Medulla oblongata (tissue), 1 donor: ENCODE results near the gene ARCN1.

Source experiments
- DNase-seq: peaks from one replicate; pipeline ENCODE4 v3.0.0-alpha.2; 2015; ENCODE audit errors: extremely low spot score

Gene ARCN1

DNA sequence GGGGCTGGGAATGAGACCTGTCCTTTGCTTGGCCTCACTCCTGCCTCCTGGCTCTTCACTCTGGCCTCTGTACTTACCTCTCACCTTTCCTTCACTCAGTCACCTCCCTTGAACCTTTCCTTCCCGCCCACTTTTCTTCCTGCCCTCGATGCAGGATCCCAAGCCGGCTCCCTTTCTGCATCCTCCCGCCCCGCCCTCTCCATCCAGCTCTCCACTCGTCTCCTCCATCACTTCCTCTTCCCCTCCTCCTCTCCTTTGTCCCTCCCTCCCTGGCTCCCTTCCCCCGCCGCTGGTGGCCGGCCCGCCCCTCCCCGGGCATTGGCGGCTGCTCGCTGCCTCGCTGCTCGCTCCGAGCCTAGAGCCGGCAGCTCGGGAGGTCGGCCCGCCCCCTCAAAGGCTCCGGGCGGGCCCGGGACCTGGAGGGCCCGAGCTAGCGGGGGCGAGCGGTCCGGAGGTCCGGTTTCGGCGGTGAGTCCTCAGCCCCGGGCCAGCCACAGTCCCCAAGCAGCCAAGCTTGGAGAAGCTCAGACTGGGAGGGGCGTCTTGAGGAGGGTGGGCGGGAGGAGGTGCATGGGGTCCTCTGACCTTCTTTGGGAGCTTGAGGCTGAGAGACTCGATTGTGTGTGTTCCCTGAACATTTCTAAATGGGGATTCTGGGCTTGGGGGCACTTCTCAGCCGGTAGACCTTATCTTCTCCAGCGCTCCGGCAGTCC, 49.0 kb downstream of the ARCN1 start:
- DNase-seq: peak; percentile 94

DNA sequence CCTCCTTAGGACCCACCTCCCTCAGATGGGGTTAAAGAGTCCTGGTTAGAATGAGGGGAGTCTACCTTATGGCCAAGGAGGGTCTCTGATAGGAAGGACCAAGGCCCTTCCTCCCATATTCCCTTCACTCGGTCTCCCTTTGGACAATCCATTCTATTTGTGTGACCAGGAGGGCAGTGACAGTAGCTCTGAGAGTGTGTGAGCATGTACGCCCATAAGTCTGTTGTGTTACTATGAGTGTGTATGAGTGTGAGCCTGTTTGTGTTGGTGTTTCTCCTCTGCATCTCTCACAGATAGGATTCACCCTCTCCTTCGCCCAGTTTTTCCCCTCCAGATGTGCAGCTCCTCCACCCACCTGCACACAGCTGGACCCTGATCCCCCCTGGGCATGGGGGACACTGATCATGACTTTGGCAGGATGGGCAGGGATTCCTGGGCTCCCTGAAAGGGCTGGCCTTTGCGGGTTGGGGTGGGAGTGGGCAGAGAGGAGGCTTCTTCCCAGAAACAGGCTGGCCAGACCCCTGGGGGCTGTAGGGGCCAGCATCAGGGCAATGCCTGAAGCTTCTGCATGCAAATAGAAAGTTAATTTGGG, 49.7 kb downstream of the ARCN1 start:
- DNase-seq: no peak

DNA sequence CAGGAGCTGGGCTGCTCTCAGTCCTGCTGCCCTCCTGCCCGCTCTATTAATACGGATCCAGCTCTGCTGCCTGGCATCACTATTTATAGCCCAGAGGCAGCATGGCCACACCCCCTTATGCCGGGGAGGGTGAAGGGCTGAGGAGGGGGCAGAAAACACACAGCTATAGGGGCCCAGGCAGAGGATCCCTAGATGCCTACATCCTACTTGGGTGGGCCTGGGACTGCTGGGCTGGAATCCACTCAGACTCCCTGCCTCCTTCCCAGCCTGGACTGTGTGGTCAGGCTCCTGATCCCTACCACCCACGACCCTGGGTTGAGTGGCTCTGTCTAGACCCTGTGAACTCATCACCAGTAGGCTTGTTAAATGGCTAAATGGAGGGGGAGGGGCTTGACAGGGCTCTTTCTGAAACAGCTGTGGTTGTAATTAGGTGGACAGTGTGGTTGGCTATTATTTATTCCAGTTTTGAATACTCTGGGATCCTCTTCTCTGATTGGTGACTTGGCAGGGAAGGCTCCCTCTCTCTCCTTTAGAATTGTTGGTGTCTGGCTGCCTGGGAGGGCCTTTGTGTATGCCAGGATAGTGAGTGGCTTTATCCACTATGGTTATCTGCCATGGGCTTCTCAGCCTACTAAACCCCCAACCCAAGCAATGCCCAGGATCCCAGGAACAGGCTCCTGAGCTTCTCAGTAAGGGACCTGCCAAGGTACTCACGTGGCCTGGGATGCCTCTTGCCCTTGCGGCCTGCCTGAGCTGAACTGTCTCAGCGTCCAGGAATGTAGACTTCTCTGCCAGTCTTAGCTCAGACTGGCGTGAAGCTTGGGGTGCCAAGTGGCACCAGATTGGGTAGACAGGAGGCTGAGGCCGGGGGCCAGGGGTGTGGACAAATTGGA, 50.4 kb downstream of the ARCN1 start:
- peak; percentile 67 for DNase-seq

DNA sequence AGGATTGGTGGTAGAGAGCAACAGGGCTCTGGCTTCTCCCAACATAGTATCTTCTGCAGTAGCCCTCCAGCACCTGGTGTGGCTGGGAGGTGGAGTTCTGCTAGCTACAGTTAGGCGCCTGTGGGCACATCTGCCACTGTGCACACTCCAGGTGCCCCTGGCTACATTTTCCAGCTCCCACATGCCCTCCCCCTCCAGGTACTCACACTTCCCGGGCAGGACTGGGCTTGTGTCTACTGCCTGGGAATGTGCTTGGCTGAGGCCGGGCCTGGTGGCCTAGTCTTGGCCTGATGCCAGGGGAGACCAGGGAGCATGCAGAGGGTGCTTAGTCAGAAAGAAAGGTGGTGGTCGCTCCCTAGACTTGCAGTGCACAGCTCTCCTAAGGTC, 51.1 kb downstream of the ARCN1 start:
- DNase-seq: no peak

DNA sequence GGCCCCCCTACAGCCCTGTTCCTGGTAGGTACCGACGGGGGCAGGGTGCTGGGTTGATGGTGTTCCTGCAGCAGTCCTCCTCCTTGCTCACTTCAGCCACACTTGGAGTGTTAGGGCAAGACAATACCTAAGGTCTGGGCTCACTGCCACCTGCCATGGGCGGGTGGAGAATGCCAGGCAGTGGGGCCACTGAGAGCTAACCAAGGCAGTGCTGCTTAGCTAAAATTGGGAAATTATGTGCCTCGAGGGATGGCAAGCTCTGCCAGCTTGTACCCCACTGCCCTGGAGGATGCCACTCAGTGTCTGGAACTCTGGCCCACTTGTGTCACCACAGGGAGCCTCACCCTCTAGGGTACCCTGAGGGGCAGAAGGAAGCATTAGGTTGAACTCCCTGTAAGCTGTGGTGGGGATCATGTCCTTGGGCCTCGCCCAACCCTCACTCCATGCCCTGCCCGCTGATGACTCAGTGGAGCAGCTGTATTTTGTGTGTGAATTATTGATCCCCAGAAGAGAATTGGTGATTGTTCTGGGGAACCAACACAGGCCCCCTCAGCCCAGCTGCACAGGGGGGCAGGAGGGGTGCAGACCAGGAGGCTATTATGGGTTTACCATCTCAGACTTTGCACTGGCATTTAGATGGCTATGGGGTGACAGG, 53.0 kb downstream of the ARCN1 start:
- DNase-seq: peak; percentile 70

DNA sequence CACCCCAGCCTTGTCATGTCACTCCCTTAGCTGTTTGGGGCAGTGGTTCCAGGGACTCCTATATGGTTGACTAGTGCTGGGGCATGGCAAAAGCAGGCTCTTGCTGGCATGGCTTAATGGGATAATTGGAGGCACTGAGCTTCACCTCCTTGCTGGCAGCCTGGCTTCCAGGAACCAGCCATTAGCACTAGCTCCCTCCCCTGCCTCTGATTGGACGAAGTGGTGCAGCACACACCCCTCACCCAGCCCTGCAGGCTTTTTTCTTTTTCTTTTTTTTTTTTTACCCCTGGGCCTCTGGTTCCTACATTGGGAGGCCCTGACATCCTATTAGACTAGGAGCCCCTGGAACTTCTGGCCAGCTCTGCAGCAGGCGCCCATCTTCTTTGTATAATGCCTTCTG, 53.8 kb downstream of the ARCN1 start:
- DNase-seq: no peak

DNA sequence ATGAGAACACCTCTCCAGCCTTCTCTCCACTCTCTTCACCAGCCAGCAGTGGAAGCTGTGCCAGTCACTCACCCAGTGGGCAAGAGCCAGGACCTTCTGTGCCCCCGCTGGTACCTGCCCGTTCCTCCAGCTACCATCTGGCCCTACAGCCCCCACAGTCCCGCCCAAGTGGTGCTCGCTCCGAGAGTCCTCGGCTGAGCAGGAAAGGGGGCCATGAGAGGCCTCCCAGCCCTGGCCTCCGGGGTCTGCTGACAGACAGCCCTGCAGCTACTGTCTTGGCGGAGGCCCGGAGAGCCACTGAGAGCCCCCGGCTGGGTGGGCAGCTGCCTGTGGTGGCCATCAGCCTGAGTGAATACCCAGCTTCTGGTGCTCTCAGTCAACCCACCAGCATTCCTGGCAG, 55.4 kb downstream of the ARCN1 start:
- no peak for DNase-seq

DNA sequence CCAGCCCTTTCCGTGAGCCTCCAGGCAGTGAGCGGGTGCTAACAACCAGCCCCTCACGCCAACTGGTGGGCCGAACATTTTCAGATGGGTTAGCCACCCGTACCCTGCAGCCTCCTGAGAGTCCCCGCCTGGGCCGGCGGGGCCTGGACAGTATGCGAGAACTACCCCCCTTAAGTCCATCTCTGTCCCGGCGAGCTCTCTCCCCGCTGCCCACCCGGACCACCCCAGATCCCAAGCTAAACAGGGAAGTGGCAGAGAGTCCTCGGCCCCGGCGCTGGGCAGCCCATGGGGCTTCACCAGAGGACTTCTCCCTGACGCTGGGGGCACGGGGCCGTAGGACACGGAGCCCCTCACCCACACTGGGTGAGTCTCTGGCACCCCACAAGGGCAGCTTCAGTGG, 55.8 kb downstream of the ARCN1 start:
- no peak for DNase-seq

DNA sequence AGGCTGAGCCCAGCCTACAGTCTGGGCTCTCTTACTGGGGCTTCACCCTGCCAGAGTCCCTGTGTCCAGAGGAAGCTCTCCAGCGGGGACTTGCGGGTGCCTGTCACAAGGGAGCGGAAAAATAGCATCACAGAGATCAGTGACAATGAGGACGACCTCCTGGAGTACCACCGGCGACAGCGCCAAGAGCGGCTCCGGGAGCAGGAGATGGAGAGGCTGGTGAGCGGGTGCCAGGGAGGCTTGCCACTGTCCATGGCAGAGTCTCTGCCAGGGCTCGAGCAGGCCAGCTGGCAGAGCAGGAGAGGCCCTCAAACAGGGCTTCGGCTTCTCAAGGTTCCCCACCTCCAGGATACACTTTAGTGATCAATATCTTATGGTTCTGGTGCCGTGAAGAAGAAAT, 56.2 kb downstream of the ARCN1 start:
- peak; percentile 70 for DNase-seq

DNA sequence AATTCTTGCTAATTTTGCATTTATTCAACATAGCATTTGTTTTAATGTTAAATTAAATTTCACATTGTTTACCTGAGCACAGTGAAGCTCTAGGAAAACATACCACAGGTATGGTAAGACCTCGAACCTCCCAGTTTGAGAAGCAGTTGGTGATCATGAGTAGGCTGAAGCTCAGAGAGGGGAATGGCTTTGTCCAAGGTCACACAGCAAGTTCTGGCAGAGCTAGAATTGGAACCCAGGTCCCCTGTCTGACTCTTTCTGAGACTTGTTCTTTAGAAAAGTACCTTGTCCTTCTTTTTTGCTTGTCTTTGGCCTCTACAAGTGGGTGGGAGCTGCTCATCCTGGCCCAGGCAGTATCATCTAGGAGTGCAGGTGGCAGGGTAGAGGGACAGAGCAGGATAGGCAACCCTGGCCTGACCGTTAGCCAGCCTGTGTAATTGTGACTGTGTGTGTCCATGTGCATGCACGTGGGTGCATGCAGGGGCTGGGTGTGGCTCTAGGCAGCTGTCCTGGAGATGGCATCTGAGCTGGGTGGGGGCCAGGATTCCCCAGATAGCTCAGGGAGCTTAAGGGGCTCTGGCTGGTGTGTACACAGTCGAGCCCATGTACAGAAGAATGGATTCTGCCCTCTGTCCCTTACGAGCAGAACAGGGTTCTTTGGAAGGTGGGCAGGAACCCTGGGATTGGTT, 56.8 kb downstream of the ARCN1 start:
- DNase-seq: no peak

DNA sequence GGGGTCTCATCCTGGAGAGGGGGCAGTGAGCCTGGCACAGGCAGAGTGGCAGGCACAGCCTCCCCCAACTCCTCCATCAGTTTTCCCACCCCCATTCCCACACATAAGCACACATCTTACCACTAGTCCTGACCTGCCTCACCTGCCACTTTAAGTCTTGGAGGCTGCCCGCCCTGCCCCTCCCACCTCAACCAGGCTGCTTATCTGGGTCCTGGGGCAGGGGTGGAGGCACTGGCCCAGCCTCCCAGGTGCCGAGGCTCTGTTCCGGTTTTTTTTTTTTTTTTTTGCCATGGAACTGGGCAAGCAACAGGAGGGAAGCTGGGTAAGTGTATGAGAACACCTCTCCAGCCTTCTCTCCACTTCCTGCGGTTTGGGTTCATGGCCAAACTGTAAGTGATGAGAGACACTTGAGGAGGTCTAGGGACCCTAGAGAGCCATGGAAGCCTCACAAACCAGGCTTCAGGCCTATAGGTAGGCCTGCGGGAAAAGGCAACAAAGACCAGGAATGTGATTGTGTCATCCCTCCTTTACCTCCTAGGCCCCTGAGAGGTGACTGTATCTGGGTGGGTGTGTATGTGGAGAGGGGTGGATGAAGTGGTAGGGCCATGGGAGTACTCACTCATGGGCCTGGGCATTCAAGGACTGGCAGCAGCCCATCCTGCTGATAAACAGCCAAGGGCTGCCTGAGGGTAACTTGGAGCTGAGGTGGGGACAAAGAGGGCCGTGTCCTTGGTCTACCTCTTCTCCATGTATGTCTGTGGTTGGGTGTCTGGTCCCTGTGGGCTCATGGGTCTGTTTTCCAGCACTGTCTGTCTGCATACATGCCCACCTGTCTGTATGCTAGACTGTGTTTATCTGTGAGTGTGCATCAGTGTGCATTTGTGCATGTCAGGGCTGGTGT, 57.8 kb downstream of the ARCN1 start:
- no peak for DNase-seq

DNA sequence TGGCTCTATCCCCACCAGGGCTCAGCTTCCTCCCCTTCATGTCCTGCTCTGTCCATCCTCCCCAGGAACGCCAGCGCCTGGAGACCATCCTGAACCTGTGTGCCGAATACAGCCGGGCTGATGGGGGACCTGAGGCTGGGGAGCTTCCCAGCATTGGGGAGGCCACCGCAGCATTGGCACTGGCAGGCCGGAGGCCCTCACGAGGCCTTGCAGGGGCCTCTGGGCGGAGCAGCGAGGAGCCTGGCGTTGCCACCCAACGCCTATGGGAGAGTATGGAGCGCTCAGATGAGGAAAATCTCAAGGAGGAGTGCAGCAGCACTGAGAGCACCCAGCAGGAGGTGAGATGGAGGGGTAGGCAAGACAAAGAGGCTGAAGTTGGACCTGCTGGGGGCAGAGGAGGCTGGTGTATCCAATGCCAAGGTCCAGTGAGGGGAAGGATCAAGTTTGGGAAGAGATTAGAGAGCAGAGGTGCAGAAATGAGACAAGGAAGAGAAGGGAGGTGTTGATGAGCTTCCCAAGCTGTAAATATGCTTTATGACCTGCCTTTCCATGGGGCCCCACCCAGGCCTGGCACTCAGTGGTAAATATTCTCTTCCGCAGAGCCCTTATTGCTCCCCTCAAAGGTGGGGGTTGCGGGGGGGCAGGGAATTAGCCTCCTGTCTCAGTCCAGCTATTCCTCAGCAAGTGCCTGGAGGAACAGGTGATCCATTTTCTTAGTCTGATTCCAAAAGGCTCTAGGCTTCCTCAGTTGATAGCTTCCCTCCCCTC, 59.1 kb downstream of the ARCN1 start:
- DNase-seq: no peak

DNA sequence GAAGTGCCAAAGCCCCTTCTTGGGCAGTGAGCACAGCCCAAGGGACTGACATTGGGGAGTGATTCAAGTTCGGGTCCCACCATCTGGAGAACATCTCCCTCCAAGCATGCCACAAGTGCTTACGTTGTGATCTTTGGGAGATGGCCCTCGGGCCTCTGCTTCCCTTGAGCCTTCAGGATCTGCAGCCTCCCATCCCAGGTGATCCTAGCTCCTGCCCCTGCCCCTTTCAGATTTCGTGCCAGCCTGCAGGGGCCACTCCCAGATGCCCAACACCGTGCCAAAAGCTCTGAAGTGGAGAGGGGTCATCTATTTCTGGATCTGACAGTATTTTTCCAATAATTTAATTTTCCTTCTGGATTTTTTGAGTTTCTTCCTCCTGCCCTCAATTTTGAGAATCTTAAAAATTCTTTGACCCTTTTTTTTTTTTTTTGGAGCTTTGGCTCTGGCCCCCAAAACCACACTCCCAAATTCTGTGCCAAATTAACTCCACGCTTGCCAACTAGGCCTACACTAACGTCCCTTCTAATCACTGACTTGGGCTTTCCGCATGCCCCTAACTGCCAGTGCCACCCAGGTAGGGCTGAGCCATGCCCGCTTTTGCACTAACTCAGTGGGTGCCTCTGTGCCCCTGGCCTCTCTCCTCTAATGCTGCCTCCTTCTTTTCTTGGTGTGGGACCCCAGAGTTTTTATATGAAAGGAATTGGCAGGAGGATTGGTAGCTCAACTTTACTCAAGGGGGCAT, 60.5 kb downstream of the ARCN1 start:
- DNase-seq: no peak

DNA sequence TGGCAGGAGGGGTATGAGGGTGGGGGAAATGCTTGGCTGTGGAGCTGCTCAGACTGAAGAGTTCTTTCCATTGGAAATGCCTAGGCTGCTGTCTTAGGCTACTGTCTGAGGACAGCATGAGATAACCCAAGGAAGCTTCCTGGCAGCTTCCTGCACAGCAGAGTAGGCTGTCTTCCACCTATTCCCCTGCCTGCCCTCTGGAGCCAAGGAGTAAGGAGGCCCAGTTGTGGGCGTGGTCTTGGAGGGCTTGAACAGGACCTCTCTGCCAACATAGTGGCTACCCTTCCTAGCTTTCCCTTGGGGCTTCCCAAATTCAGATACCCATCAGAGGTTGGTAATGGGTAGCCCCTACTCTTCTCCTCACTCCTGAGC, 61.1 kb downstream of the ARCN1 start:
- DNase-seq: no peak

DNA sequence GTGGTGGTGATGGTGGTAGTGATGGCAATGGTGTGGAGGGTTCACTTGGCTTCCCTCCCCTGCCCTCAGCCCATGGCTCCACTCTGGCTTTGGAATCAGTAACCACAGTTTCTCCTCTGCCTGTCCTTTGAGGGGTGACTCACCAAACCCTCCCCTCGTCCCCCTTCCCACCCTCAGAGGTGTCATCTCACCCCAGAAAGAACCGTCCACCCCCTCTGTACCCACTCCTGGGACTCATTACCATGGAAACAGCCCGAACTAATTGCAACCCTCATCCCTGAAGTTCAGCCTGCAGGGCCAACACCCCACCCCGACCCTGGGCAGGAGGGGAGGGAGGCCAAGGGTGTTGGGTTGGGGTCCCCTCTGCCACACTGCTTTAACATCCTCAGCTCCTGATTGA, 61.8 kb downstream of the ARCN1 start:
- DNase-seq: no peak

DNA sequence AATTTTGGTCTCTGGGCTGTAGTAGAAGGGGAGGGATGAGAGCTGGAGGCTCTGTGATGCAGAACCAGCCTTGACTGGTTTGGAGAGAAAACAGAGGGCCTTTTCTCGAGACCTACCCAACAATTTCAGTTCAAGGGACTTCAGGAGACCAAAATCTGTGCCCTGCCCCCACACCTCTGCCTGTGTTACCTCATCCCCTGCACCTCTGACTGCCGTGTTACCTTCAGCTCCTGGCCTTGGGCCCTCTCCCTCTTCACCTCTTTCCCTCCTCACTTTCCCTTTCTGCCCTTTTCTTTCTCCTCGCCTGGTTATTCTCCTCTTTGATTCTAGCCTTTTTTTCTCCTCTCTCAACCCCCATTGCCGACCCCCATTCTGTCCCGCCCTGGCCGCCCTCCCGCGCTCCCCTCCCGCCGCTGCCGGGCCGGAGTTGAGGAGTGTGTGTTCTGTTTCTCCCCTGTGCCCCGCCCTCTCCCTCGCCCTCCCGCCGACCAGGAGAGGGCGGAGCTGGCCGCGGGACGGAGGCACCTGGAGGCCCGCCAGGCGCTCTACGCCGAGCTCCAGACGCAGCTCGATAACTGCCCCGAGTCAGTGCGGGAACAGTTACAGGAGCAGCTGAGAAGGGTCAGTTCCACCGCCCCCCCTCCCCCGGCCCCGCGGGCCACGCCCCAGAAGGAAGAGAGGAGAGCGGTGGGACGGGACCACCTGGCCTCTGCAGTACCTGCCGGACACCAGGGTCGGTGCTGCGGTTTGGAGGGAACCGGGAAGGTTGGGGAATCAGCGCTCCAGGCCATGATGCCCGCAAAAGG, 62.4 kb downstream of the ARCN1 start:
- DNase-seq: peak; percentile 53

DNA sequence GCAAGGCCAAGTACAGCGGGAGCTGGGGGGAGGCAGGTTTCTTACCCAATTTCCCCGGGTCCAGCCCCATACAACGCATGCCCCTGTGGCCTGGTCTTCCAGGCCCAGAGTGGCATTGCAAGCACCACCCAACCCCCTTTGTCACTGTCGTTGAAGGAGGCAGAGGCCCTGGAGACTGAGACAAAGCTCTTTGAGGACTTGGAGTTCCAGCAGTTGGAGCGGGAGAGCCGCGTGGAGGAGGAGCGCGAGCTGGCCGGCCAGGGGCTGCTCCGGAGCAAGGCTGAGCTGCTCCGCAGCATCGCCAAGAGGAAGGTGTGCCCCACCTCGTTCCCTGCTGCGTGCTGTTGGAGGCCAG, 63.0 kb downstream of the ARCN1 start:
- DNase-seq: peak; percentile 56

DNA sequence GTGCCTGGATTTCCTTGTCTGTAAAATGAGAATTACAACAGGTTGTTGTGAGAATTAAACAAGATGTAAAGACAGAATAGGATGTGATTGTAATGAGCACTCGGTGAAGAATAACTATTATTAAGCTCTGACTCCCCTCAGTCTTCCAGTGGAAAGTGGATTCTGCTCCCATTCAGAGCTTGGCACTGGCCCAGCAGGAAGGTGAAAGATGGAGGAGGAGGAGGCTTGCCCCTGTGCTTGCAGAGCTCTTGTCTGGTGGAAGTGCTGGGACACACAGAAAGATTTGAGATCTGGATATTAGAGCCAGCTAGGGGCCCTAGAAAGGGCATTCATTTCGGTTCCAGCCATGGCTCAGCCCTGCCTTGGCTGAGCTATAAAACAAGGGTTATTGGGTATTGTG, 63.4 kb downstream of the ARCN1 start:
- no peak for DNase-seq
